Loucy (cell line): ENCODE measurements around the gene GSG1L.

Source experiments
- H2AFZ ChIP-seq: fragments of 200-600 bp; sonication (generic); 2 replicates; pipeline ENCODE4 v1.6.0; 2016; ENCODE audit warnings: antibody characterized with exemption, mild to moderate bottlenecking, low read length, moderate library complexity
- H3F3A ChIP-seq: fragments of 200-600 bp; 2 replicates; pipeline ENCODE4 v1.6.0; 2016; ENCODE audit warnings: antibody characterized with exemption, low read depth, mild to moderate bottlenecking
- H3K27me3 ChIP-seq: fragments of 200-600 bp; sonication (generic); 2 replicates; pipeline ENCODE4 v1.6.1; 2014; ENCODE audit warnings: low read length, mild to moderate bottlenecking; ENCODE audit not compliant: insufficient read depth, poor library complexity, severe bottlenecking
- H3K36me3 ChIP-seq: fragments of 200-600 bp; sonication (generic); 2 replicates; pipeline ENCODE4 v1.6.1; 2016; ENCODE audit warnings: low read length; ENCODE audit not compliant: insufficient read depth
- H3K4me1 ChIP-seq: fragments of 200-600 bp; sonication (generic); 2 replicates; pipeline ENCODE4 v1.5.1; 2014; ENCODE audit warnings: low read length, mild to moderate bottlenecking; ENCODE audit not compliant: insufficient read depth, poor library complexity, severe bottlenecking
- H3K4me2 ChIP-seq: fragments of 200-600 bp; sonication (generic); 2 replicates; pipeline ENCODE4 v1.6.0; 2014; ENCODE audit warnings: antibody characterized with exemption, low read length, low read depth, mild to moderate bottlenecking; ENCODE audit not compliant: poor library complexity, severe bottlenecking
- H3K4me3 ChIP-seq: fragments of 200-600 bp; sonication (generic); 2 replicates; pipeline ENCODE4 v1.5.1; 2014; ENCODE audit warnings: low read length, mild to moderate bottlenecking, mixed read lengths; ENCODE audit not compliant: poor library complexity, severe bottlenecking
- H3K79me2 ChIP-seq: fragments of 200-600 bp; sonication (generic); 2 replicates; pipeline ENCODE4 v1.6.1; 2014; ENCODE audit warnings: low read length; ENCODE audit not compliant: insufficient read depth
- H3K9ac ChIP-seq: fragments of 200-600 bp; sonication (generic); 2 replicates; pipeline ENCODE4 v1.6.0; 2014; ENCODE audit warnings: mild to moderate bottlenecking, low read depth, low read length, moderate library complexity; ENCODE audit not compliant: poor library complexity, severe bottlenecking
- H3K9me2 ChIP-seq: fragments of 200-600 bp; sonication (generic); replicated peaks from 2 replicates; pipeline ENCODE4 v1.6.1; 2016; ENCODE audit warnings: low read depth, low read length, mixed read lengths
- H3K9me3 ChIP-seq: fragments of 200-600 bp; sonication (generic); 2 replicates; pipeline ENCODE4 v1.6.1; 2014; ENCODE audit warnings: mild to moderate bottlenecking, antibody characterized with exemption, low read length, low read depth; ENCODE audit not compliant: insufficient read depth
- H4K20me1 ChIP-seq: fragments of 200-600 bp; sonication (generic); 2 replicates; pipeline ENCODE4 v1.6.0; 2014; ENCODE audit warnings: antibody characterized with exemption, low read length, mild to moderate bottlenecking; ENCODE audit not compliant: insufficient read depth, poor library complexity, severe bottlenecking
- CTCF ChIP-seq: fragments of 200-600 bp; sonication (generic); conservative IDR thresholded peaks from 2 replicates; pipeline ENCODE4 v1.5.1; 2014; ENCODE audit warnings: mild to moderate bottlenecking, antibody characterized with exemption, low read length
- EZH2phosphoT487 ChIP-seq: fragments of 200-600 bp; IDR thresholded peaks from 2 replicates; pipeline ENCODE4 v1.6.1; 2018; ENCODE audit warnings: antibody characterized with exemption, mild to moderate bottlenecking, moderate library complexity, borderline replicate concordance

Gene GSG1L

GRCh38 chr16:27751233-27751632, 312.3 kb downstream of the GSG1L start:
- Histone ChIP-seq H2AFZ (no peak overlapping the region), H3K9me3 (no peaks in the 10 kb centered on the region), H3K27me3 (no peaks in the 10 kb centered on the region), H3F3A (no peaks in the 10 kb centered on the region), H3K4me3 (no peak overlapping the region), H3K36me3 (no peaks in the 10 kb centered on the region), H3K9me2 (no peaks in the 10 kb centered on the region), H3K9ac (no peak overlapping the region), H4K20me1 (no peaks in the 10 kb centered on the region), H3K4me2 (no peak overlapping the region), H3K4me1 (peaks cover 5% of the 10 kb centered on the region), H3K79me2 (no peaks in the 10 kb centered on the region)
- TF ChIP-seq EZH2phosphoT487 = no peak
- TF ChIP-seq CTCF = no peak

DNA sequence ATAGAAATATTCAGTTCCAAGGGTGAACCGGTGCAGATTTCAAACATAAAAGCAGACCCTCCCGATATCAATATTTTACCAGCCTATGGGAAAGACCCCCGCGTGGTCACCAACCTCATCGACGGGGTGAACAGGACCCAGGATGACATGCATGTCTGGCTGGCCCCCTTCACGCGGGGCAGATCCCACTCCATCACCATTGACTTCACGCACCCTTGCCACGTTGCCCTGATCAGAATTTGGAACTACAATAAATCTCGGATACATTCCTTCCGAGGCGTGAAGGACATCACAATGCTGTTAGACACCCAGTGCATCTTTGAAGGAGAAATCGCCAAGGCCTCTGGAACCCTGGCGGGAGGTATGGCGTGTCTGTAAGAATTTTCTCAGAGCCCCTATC, 313.6 kb downstream of the GSG1L start:
- TF ChIP-seq EZH2phosphoT487 (no peak), CTCF (no peak)
- H2AFZ ChIP-seq = no peak overlapping the region
- H3K9ac ChIP-seq = no peak overlapping the region
- H3K4me2 ChIP-seq = no peak overlapping the region
- H3K79me2 ChIP-seq = no peaks in the 10 kb centered on the region
- H3K9me3 ChIP-seq = no peaks in the 10 kb centered on the region
- H4K20me1 ChIP-seq = no peaks in the 10 kb centered on the region
- H3K4me1 ChIP-seq = peaks cover 5% of the 10 kb centered on the region
- H3F3A ChIP-seq = no peaks in the 10 kb centered on the region
- no peaks in the 10 kb centered on the region for H3K9me2 ChIP-seq
- no peaks in the 10 kb centered on the region for H3K36me3 ChIP-seq
- no peak overlapping the region for H3K4me3 ChIP-seq
- H3K27me3 ChIP-seq = no peaks in the 10 kb centered on the region

DNA sequence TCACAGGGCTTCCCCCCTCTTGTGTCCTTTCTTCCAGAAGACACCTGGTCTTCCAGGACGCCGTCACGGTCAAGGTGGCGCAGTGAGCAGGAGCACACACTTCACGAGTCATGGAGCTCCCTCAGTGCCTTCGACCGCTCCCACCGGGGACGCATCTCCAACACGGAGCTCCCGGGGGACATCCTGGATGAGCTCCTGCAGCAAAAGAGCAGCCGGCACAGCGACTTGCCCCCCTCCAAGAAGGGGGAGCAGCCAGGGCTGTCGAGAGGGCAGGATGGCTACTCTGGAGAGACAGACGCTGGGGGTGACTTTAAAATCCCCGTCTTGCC, 314.0 kb downstream of the GSG1L start:
- Histone ChIP-seq H3K4me1 (peaks cover 5% of the 10 kb centered on the region), H3K9ac (no peak overlapping the region), H3K79me2 (no peaks in the 10 kb centered on the region), H4K20me1 (no peaks in the 10 kb centered on the region), H3K9me3 (no peaks in the 10 kb centered on the region), H3K4me2 (no peak overlapping the region), H3K27me3 (no peaks in the 10 kb centered on the region), H3K36me3 (no peaks in the 10 kb centered on the region), H3K4me3 (no peak overlapping the region), H3K9me2 (no peaks in the 10 kb centered on the region), H2AFZ (no peak overlapping the region), H3F3A (no peaks in the 10 kb centered on the region)
- TF ChIP-seq EZH2phosphoT487 (no peak), CTCF (no peak)
